ENCODE results near the gene ARHGEF4.

Gene ARHGEF4

GRCh38 chr2:131085646-131086045 is 248.9 kb downstream of the ARHGEF4 start:
- TF ChIP-seq CTCF (IDR thresholded peaks at IDR 0.05), result no peak

GRCh38 chr2:131092458-131093005 is 255.8 kb downstream of the ARHGEF4 start:
- no peak for TF ChIP-seq CTCF (IDR thresholded peaks at IDR 0.05)

- no peak for TF ChIP-seq CTCF (IDR thresholded peaks at IDR 0.05)
These were observed 256.4 kb downstream of the ARHGEF4 start, which contains the start of gene FAM168B for GRCh38 chr2:131093006-131093695. Gene FAM168B (minus strand): TSS chr2:131093460. CDS start chr2:131082646, 10,814 bp downstream.

GRCh38 chr2:131093696-131094462 is 257.2 kb downstream of the ARHGEF4 start:
- TF ChIP-seq CTCF (IDR thresholded peaks at IDR 0.05), result no peak

- no peak for TF ChIP-seq CTCF (IDR thresholded peaks at IDR 0.05)
These were observed 258.0 kb downstream of the ARHGEF4 start for GRCh38 chr2:131094463-131095281.

Measured in LNCAP (cell line).